IMR-90 (cell line): ENCODE data around the gene SPTB.

Experiments
- BHLHE40 ChIP-seq: fragments of 150-350 bp; IDR thresholded peaks from 2 replicates; pipeline ENCODE4 v1.6.1; 2016; ENCODE audit warnings: mild to moderate bottlenecking, low read depth, low read length
- CEBPB ChIP-seq: IDR thresholded peaks from 2 replicates; pipeline ENCODE4 v1.6.1; 2012; ENCODE audit warnings: low read depth, low read length, improper control_type of control experiment
- CTCF ChIP-seq: conservative IDR thresholded peaks from 2 replicates; pipeline ENCODE4 v1.5.1; 2012; ENCODE audit warnings: mild to moderate bottlenecking, low read depth, low read length, improper control_type of control experiment
- MAZ ChIP-seq: IDR thresholded peaks from 2 replicates; pipeline ENCODE4 v1.6.1; 2012; ENCODE audit warnings: low read depth, mild to moderate bottlenecking, low read length, improper control_type of control experiment, moderate library complexity, borderline replicate concordance
- MXI1 ChIP-seq: IDR thresholded peaks from 2 replicates; pipeline ENCODE4 v1.6.1; 2012; ENCODE audit warnings: low read depth, mild to moderate bottlenecking, low read length, moderate library complexity, borderline replicate concordance
- POLR2A ChIP-seq: IDR thresholded peaks from 2 replicates; pipeline ENCODE4 v1.6.1; 2012; ENCODE audit warnings: mild to moderate bottlenecking, low read depth, low read length
- RAD21 ChIP-seq: IDR thresholded peaks from 2 replicates; pipeline ENCODE4 v1.6.1; 2012; ENCODE audit warnings: low read length, improper control_type of control experiment
- RFX5 ChIP-seq: IDR thresholded peaks from 2 replicates; pipeline ENCODE4 v1.8.0; 2012; ENCODE audit warnings: low read depth, mild to moderate bottlenecking, low read length, moderate library complexity
- SMC3 ChIP-seq: fragments of 150-350 bp; IDR thresholded peaks from 2 replicates; pipeline ENCODE4 v1.6.1; 2016; ENCODE audit warnings: low read depth, mild to moderate bottlenecking, antibody characterized with exemption, low read length, moderate library complexity
- TF ChIP-seq, protein P1 (sequence below): fragments of 150-350 bp; IDR thresholded peaks from 2 replicates; pipeline ENCODE4 v1.6.1; 2017; ENCODE audit warnings: mild to moderate bottlenecking, antibody characterized with exemption, low read length, low read depth

- TF ChIP-seq CTCF (no peak), MAZ (no peak), RFX5 (no peak), POLR2A (no peak), BHLHE40 (no peak), RAD21 (no peak), CEBPB (no peak), MXI1 (no peak), SMC3 (no peak)
- TF ChIP-seq, protein P1, sequence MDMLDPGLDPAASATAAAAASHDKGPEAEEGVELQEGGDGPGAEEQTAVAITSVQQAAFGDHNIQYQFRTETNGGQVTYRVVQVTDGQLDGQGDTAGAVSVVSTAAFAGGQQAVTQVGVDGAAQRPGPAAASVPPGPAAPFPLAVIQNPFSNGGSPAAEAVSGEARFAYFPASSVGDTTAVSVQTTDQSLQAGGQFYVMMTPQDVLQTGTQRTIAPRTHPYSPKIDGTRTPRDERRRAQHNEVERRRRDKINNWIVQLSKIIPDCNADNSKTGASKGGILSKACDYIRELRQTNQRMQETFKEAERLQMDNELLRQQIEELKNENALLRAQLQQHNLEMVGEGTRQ = no peak
These were observed 148.5 kb downstream of the SPTB start for GRCh38 chr14:64731141-64731581.
